Stimulated activated CD4-positive, alpha-beta T cell treated with anti-CD3 and anti-CD28 coated beads, Interleukin-1b, Interleukin-23, amount 100 ng/mL, for 48 hours (primary cell): Measurements from ENCODE around the gene PDE10A.

ENCODE experiments used
- DNase-seq: peaks from one replicate; pipeline ENCODE4 v3.0.0-alpha.2; 2020

Gene PDE10A

DNA sequence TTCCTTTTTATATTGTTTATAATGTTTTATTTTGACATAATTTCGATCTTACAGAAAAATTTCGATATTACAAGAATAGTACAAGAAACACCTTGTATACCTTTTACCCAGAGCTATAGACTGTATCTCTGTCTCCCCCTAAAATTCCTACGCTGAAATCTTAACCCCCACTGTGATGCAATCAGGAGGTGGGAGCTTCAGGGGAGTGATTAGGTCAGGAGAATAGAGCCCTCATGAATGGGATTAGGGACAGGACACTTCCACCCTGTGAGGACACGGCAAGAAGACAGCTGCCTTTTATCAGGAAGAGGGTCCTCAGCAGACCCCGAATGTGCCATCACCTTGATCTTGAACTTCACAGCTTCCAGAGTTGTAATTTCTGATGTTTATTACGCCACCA is 204.9 kb downstream of the PDE10A start:
- DNase-seq, result no peak

- DNase-seq, result no peak
These were observed 206.8 kb downstream of the PDE10A start for GRCh38 chr6:165456286-165456685.

GRCh38 chr6:165455488-165455887 is 207.6 kb downstream of the PDE10A start:
- no peak for DNase-seq

DNA sequence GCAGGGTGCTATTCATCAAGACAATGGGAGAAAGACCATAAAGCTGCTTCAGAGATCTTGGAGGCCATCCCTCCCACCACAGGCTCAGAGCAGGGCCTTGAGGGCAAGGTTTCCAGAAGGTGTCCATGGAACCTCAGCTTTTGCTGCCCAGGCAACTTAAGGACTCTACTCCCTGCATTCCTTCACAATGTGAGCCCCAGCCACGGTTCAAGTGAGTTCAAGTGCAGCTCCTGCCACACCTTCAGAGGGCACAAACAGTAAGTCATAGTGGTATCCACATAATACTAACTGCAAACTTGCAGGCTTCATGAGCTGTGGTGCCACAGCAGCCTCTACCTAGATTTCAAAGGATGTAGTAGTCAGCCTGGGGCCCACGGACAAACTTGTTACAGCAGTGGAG is 209.6 kb downstream of the PDE10A start:
- DNase-seq, result no peak

- no peak for DNase-seq
These were observed 211.2 kb downstream of the PDE10A start for GRCh38 chr6:165451838-165452237.

- no peak for DNase-seq
These were observed 214.8 kb downstream of the PDE10A start for GRCh38 chr6:165448210-165448609.

GRCh38 chr6:165447141-165447540 is 215.9 kb downstream of the PDE10A start:
- DNase-seq, result no peak

- DNase-seq, result no peak
These were observed 216.7 kb downstream of the PDE10A start for GRCh38 chr6:165446331-165446730.

GRCh38 chr6:165443462-165443861 is 219.6 kb downstream of the PDE10A start:
- no peak for DNase-seq

- DNase-seq, result no peak
These were observed 221.9 kb downstream of the PDE10A start for GRCh38 chr6:165441181-165441580.

GRCh38 chr6:165439928-165440554 is 223.0 kb downstream of the PDE10A start:
- no peak for DNase-seq

DNA sequence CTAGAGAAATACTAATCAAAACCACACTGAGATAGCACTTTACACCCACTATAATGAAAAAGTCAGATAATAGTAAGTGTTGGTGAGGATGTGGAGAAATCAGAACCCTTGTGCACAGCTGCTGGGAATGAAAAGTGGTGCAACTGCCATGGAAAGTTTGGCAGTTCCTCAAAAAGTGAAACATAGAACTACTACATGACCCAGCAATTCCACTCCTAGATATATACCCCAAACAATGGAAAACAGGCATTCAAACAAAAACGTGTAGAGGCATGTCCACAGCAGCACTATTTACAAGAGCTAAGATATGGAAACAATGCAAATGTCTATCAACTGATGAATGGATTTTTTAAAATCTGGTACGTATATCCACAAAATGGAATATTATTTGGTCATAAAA is 236.1 kb downstream of the PDE10A start:
- DNase-seq, result no peak

DNA sequence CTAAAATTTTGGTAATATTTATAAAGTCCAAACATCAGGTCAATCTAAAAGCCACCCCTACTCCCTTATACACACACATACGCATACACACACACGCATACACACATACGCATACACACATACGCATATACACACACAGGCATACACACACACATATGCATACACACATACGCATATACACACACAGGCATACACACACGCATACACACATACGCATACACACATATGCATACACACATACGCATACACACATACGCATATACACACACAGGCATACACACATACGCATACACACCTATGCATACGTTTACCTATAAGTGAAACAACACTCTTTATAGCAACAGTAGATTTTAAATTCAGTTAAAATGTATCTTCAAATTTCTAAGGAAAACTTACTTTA is 240.8 kb downstream of the PDE10A start:
- DNase-seq, result no peak

DNA sequence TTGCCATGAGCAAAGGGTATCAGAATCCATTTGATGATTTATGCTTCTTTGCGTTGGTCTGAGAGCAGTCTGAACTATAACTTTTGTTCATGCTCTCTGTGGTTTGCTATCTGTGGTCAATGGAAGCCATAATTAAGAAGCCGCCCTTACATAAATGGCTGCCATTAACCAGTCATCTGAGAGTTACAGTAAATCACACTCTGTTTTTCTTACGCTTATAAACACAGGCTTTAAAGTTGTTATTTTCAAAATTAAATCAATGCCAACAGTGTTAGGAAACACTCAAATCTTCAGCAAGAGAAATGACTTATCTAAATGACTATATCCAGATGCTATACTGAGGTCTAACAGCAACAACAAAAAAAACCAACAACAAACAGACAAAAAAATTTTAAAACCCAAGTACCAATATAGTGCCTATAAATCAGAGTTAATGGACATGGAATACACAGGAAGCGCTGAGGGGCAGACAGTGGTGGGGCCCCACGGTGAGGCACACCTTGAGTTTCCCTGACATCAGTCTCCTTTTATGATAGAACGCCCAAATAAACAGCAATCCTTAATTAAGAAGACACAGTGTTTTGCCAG is 245.7 kb downstream of the PDE10A start:
- no peak for DNase-seq

GRCh38 chr6:165404697-165405096 is 258.3 kb downstream of the PDE10A start:
- no peak for DNase-seq

DNA sequence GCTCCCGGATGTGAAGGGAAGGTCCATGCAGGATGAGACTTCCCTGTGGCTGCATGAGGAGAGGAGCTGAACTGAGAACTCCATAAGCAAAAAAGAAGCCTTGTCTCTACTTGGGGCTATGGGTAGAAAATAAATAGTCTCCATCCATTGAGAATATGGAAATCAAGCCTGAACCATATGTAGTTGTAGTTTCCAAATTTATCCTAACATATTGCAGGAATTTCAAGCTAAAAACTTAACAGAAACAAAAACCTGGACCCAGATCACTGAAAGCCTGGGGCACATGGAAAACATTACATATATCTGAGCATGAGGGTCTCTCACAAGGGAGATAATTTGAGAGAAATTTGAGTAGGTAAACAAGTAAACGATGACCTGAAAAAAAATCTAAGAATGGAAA is 258.7 kb downstream of the PDE10A start:
- DNase-seq, result no peak

DNA sequence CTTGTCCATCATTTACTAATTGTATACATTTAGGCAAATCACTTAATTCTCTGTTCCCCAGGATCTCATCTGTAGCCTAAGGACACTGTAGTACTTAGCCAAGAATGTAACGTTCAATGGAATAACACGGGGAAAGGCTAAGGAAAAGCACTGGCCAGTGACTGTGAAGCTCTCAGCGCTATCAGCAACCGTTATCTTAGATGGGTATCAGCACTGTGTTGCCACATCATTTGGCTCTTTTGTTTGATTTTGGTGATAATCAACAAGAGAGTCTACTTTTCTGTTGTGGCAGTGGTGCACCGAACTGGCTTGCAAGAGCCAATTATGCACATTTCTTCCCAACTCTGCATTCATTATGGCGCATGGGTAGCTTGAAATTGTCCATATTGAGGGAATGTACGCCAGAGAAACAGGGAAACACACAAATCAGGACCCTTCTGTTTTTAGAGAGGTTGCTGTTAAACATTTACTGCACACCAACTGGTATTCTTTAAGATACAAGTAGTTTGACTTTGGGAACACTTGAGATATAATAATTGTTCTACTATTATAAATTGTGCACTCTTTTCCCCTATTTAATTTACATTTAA is 259.9 kb downstream of the PDE10A start:
- no peak for DNase-seq

- no peak for DNase-seq
These were observed 261.9 kb downstream of the PDE10A start for GRCh38 chr6:165401092-165401491.

DNA sequence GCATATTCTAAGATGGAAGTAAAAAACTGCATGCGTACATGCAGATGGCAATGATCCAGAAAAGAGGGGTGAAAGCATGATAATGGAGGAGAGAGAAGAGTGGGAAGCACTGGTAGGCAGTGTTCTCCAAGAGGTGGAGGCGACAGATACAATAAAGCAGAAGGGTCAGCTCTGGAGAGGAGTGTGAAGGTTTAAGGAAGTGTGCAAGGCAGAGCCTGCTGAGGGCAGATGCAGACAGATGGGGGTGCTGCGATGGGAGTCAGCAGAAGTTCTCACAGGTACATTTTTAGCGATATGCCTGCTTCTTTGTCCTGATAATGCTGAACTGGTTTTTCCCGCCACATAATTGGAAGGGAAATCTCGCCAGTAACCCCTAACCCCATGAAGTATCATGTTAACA is 272.6 kb downstream of the PDE10A start:
- no peak for DNase-seq

- DNase-seq, result no peak
These were observed 273.5 kb downstream of the PDE10A start for GRCh38 chr6:165389534-165389933.

- no peak for DNase-seq
These were observed 279.7 kb downstream of the PDE10A start for GRCh38 chr6:165383323-165383722.

DNA sequence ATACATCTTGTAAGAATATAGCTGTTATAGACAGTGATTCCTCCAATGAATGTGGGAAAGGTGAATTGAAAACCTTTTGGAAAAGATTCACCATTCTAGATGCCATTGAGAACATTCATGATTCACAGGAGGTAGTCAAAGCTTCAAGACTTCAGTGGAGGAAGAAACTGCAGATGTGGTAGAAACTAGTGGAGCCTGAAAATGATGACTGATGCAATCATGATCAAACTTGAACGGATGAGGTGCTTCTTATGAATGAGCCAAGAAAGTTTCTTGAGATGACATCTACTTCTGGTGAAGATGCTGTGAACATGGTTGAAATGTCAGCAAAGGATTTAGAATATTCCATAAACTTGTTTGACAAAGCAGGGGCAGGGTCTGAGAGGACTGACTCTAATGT is 286.9 kb downstream of the PDE10A start:
- DNase-seq, result no peak

DNA sequence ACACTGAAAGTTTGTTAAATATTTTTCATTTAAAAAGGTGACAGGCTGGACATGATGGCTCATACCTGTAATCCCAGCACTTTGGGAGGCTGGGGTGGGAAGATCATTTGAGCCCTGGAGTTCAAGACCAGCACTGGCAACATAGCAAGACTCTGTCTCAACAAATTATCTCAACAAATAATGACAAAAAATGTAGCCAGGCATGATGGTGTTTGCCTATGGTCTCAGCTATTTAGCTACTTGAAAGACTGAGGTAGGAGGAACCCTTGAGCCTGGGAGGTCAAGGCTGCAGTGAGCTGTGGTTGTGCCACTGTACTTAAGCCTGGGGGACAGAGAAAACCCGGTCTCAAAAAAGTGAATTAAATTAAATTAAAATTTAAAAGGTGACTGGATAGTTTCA is 297.7 kb downstream of the PDE10A start:
- no peak for DNase-seq

DNA sequence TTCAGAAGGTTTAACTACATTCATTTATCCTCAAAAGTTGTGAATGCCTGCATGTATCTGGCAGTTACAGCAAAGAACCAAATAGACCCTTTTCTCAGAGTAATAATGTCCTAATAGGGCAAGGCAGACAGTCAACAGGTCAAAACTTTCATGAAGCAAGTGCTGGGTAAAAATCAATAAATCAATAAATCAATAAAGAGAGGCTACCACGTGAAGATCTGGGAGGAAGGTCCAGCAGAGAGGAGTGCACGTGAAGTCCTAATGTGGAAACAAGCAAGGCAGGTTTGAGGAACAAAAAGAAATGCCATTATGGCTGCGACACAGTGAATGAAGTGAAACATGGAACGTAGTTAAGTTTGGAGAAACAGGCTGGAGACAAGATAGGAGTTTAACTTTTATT is 317.3 kb downstream of the PDE10A start:
- no peak for DNase-seq

DNA sequence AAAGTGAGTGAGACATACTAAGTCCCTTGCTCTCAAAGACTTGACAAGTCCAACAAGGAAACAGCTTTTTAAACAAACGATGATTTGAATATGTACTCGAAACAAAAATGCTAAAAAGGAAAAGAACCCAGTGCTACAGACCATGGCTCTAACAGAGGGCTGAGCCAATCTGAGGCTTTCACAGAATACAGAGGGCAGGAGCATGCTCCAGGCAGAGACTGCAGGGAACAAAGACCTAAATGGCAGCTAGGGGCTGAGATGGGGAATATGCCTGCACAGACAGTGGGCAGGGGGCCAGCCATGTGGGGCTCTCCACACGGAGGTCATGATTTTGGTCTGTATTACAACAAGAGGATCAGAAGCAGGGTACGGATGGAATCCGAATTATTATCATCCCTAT is 322.5 kb downstream of the PDE10A start:
- DNase-seq, result no peak
